Fibroblast of gingiva (primary cell): Measurements from ENCODE around the gene ANXA7.

Source experiments
- DNase-seq: peaks from one replicate; pipeline ENCODE4 v3.0.0-alpha.2; 2011; ENCODE audit warnings: low read depth

Gene ANXA7

DNA sequence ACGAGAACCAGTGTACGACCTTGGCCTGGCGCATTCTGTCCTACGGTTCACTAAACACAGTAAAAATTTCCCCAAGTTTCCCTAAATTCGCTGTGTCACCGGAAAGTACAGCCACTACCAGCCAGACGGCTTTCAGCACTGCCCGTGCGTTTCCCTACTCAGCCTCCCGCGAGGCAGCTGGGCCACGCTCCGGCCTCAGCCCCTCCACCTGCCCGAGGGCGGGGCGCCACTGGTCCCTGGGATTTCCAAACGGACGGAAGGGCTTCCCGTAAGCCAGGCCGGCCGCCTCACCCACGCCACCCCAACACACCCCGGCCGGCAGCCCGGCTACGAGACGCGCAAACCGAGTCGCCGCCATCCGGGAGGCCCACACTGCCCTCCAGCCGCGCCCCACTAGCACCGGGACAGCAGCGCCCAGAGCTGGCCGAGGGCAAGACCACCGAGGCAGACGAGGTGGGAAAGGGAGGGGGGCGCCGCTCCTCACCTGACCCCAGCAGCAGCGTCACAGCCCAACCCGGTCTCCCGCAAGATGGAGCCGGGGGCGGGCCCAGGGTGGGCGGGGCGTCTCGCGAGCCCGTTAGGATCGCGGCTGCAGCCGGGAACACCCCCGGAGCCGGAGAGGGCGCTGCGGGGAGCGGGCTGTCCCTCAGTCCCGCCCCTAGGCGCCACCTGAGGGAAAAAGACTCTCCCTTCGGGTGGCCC lies at the start of gene ANXA7:
Gene ANXA7, minus strand, starts transcription at position 531 of the 702 bp plus-strand sequence. CDS start 13,202 bp downstream, outside the sequence.
- peak; percentile 80 for DNase-seq

DNA sequence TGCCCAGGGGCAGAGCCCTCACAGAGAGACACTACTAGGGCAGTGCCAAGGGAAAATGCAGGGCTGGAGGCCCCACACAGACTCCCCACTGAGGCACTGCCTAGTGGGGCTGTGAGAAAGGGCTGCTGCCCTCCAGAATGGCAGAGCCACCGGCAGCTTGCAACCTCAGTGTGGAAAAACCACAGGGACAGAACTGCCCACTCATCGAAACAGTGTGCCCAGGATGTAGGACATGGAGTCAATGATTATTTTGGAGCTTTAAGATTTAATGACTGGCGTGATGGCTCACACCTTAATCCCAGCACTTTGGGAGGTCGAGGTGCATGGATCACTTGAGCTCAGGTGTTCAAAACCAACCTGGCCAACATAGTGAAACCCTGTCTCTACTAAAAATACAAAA lies 47.0 kb upstream of the ANXA7 start:
- DNase-seq: no peak

DNA sequence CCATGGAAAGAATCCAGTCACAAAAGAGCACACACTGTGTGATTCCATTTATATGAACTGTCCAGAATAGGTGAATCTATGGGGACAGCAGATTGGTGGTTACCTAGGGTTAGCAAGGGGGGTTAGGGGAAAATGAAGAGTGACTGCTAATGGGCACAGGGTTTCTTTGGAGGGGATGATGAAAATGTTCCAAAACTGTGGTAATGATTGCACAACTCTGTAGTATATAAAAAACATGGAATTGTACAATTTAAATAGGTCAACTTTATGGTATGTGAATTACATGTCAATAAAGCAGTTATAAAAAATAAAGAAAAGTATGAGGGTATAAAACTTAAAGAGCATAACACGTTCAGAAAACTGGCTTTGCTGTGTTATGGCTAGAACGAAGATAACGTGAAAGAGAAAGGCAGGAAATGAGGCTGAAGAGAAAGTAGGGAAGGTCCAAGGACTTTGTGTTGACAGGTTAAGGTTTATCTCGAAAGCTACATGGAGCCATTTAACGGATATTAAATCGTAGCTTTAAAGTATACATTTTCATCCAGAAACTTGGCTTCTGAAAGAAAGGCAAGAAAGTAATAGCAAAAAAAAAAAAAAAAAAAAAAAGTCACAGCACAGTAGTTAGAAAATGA lies 45.9 kb upstream of the ANXA7 start:
- peak; percentile 6 for DNase-seq

DNA sequence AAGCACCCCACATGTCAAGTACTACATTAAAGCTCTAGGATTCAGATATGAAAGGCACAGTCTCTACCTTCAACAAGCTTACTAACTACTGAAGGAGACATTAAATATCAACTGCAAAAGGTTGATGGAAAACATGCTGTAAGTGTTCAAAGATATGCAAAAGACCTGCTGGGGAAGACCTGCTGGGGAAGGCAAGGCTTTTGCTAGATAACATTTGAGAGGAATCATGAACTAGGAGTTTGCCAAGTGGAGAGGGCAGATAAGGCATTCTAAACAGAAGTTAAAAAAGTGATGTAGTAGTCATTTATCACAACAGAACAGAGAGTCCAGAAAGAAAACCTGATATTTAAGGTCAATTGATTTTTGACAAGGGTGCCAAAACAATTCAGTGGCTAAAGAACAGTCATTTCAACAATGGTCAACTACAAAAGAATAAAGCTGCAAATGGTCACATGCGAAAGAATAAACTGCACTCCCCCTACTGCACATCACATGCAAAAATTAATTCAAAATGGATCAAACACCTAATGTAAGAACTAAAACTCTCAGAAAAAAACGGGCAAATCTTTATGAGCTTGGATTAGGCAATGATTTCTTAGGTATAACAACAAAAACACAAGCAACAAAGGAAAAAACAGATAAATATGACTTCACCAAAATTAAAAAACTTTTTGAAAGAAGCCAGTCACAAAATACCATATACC lies 42.5 kb upstream of the ANXA7 start:
- DNase-seq: no peak

DNA sequence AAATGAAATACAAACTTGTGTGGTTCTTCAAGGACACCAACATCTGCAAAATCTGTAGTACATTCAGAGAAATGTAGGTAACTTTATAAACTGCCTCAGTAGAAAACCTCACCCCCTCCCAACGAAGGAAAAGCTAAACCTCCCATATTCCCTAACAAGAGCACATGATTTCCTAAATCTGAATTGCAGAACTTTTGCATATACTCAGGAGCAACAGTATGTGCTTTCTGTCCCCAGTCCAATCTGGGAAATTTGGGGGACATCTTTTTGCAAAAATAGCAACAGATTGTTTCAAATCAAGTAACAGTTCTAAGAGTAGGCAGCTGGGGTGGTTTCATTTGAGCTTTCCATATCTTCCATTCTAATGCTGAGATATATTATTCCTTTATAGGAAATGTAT lies 35.3 kb upstream of the ANXA7 start:
- no peak for DNase-seq

DNA sequence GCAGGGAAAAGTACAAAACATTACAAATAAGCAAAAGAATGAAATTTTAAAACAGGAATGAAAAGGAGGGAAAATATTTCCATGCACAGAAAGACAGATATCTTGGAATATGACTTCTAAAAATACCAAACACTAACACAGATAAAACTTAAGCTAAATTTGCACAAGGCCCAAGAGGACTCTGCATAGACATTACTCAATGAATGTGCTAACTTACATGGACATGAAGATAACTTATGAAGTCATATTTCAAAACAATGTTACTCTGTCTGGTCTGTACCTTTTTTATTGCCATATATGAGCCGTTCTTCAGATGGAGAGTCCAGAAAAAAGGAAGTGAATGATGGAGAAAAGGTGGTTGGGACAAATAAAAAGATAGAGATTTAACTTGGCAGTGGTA lies 34.5 kb upstream of the ANXA7 start:
- DNase-seq: no peak

DNA sequence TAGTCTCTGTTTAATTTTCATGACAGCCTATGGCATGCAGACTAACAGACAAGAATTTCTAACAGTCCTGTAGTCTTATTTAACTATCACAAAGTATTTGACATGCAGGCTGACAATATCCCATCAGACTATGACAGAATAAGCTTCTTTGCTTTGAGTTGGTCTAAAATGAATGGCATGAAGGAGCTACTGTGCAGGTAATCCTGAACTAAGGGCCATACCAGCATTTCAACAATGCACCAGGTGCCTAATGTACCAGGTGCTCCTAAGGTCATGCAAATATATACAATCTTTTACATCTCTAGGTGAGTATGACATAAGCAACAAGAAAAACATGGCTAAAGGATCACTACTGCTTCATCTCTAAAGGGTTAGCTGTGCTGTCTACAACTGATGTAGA lies 33.1 kb upstream of the ANXA7 start:
- DNase-seq: no peak

DNA sequence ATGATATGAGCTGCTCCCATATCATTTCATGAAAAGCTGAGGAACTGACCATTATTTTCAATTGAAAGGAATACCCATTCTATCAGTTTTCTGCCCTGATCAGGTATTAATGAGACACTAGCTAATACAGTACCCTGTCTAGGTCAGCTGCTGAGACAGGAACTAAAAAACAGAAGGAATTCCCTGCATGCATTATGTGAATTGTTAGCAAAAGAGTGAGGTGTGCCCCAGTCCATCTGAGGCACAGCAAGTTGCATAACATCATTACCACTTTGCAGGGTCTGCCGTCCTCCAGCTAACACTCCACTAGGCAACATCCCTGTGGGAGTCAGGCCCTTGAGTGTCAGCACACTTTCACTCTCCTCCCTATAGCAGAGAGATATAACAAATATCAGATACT lies 30.6 kb upstream of the ANXA7 start:
- DNase-seq: no peak

DNA sequence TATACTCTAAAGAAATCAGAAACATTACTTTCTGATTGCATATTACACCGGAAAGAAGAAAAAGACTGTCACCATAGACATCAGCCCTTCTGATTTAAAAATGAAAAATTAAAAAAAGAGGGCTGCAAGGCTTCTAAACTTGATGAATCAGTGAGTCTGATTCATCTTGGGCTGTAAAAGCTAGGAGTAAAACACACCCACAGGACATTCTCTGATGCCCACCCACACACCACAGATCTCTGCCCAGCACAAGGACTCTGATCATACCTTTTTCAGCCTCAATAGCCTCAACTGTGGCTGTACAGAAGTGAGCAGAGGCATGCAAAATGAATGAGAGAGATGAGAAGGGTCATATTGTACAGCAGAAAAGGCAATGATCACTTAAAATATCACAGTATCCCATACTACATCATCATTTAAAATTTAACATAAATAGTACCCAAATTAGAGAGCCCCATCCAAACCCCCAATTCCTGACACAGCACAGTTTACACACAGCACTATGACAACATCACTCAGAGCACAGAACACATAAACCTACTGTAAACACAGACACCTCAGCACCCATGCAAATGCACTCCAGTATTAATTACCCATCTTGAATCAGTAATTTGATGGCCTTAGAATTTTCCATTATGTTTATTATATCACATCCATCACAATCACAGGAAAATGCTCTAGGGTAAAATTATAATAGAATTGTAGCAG lies 25.9 kb upstream of the ANXA7 start:
- DNase-seq: no peak

DNA sequence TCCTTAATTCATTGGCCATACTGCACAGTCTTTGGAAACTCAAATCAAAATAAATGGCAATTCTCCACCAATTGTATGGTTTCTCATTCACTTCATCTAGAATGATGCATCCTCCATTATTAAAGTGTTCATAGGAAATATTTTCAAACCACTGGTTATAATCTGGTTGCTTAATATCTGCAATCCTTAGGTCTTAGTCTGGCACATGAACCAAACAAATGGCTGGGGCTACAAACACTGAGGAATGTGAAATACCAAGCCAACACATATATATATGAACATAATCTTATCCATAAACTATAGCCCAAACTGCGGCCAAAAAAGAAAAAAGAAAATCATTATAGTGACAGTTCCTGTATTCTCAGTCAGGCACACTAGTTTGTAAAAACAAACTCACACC lies 25.2 kb upstream of the ANXA7 start:
- DNase-seq: peak; percentile 22

DNA sequence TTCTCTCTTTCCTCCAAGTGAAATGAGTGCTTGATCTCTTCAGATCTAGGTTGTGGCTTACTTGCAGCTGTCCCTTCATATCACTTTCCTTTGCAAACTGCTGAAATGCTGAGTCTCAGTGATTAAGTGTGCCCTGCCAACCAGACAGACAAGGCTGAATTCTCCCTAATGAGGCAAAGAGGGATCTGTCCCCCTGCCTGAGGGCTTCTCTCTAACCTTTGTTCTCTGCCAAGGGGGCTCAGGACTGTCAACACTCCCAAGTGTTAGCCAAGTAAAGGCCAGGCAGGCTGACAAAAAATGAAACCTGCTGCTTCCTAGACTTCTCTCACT lies 19.6 kb upstream of the ANXA7 start, which contains the start of gene MSS51:
Gene MSS51, minus strand, starts transcription at position 24 of the 330 bp plus-strand sequence. CDS start 5,277 bp downstream, outside the sequence.
- DNase-seq: no peak

DNA sequence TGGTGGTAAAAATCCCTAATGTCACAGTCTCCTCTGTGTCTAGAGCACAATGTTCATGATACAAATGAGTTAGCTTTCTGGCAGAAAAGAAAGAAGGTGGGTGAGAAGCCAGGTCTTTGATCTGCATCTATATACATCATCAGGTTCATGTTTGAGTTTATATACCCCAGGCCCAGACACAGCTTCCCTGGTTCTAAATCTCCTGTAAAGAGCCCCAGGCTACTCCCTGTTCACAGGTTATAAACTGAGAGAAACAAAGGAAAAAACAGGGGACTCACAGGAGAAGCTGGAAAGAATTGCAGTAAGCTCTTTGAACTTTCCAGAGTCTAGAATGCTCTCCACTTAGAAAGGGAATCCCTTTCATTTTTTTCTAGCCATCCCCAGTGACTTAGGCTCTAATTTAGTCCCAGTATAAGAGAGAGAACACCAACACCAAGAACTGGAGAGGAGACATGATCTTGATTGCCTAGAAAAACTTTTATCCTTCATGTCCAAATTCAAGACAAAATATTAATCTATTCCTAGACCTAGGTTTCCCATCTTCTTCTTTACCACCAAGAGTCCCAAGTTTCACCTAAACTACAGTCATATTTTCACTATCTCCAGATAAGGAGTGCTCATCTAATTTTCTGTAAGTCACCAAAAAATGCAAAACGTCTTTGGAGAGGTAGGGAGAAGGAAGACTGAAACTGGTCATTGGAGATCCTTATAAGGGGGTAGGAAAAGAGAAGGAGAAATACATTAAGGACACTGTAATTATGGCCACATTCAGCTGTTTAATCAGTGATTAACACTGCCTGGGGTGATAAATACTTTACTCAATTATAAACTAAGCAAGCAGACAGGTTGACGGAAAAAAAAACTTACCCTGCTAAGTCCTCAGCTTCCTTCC lies 19.0 kb upstream of the ANXA7 start:
- DNase-seq: no peak

DNA sequence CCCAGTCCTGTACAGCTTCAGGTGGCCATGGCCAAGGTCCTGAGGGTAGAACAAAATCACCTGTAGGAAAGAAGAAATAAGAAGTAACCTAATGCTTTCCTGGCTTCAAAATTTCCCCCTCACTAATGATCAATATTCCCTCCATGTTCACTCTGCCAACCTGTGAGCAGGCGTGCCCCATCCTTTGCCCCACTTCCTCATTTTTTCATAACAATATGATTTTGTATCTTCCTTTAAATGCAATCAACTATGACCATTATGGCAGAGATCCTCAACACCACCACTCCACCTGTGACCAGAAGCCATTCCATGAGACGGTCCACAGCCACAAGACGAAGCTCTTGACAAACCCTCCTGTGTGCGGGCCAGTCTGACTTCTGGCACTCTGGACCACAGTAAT lies 12.5 kb upstream of the ANXA7 start:
- DNase-seq: no peak

DNA sequence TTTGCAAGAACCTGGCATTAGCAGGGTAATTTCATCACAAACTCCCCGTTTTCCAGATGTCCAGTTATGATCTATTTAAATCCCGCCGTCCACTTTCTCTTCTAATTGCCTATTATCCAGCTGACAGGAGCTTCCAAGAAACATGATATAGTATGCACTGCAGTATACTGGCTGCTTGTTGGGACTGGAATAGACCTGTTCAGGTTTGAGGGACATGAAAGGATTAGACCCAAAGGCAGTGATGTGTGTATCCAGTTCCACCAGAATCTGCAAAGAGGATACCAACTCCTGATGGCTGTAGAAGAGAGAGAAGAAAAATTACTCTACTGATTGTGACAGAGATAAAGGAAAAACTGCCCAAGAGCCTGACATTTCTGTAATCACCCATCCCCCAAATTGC lies 10.6 kb upstream of the ANXA7 start:
- DNase-seq: no peak

DNA sequence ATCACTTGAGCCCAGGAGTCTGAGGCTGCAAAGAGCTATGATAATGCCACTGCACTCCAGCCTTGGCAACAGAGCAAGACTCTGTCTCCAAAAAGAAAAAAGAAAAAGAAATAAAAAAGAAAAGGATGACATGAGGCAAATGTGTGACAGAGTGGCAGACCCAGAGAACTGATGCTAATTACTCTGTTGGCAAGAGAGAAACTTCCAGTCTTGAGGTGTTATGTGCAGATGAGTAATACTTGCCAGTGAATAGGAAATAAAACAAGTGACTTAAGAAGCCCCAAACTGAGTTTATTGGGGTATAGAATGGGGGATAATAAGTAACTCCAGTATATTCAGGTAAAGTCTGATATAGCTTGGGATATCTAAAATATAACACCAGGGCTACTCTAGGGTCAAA lies 9.5 kb upstream of the ANXA7 start:
- DNase-seq: no peak

DNA sequence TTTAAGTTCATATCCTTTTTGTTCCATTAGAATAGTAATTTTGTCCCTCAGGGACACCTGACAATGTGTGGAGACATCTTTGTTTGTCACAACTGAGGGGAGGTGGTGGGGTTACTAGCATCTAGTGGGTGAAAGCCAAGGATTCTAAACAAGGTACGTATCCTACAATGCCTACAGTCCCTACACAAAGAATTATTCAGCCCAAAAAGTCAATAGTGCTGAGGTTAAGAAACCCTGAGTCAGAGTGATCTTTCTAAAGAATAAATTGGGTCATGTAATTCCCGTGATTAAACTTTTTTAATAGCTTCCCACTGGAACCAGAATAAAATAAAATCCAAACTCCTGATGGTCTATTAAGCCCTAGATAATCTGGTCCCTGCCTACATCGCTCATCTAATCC lies 2.7 kb upstream of the ANXA7 start:
- DNase-seq: no peak

DNA sequence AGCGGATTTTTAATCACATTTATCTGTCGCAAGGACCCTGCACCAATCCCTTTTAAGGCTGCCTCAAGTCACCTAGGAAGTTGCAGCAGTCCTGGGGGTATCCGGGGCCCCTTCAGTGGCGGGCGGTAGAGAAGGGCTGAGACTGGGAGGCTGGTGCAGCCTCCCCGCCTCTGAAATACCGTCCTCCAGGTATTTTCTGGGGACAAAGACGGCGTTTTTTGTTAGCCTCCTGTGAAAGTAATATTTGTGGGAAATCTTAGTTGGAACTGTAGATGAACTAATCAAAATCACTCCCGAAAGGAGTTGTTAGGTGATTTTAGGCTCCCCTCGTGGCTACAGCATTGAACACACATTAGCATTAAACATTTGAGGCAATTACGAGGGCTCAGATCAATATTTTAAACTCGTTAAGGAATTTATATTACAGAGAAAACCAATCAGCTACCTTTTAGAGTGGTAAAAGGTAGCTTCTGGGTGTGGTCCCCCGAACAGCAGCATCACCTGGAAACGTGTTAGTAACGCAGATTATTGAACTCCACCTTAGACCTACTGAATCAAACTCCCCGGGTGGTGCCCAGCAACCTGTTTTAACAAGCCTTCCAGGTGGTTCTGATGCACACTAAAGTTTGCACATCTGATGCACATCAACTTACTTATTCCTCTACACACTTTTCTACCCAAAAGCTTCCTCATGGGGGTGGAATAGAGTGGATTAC lies 530 bp upstream of the ANXA7 start:
- no peak for DNase-seq

DNA sequence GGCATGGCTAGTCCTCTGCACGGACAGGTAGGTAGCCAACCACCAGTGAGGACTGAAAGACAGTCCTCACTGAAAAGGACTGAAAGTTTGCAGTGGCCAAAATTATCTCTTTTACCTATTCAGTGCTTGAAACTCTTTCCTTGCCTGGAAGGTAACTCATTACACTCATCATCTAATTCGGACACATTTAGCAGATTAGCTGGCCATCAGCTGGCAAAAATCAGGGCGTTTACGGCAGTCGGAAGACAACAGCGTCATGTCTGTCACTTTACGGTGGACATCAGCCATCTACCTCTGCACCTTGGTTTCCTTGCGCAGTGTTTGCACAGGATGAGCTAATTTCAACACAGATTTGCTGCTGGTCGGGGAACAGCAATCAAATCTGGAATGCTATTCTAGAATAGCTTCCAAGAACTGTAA lies 740 bp downstream of the ANXA7 start:
- peak; percentile 67 for DNase-seq

DNA sequence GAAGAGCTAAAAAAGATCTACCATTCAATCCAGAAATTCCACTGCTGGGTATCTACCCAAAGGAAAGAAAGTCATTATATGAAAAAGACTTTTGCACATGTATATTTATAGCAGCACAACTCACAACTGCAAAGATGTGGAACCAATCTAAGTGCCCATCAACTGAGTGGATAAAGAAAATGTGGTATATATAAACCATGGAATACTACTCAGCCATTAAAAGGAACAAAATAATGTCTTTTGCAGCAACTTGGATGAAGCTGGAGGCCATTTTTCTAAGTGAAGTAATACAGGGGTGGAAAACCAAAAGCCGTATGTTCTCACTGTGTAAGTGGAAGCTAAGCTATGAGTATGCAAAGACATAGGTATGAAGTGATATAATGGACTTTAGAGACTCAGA lies 3.0 kb downstream of the ANXA7 start:
- no peak for DNase-seq

DNA sequence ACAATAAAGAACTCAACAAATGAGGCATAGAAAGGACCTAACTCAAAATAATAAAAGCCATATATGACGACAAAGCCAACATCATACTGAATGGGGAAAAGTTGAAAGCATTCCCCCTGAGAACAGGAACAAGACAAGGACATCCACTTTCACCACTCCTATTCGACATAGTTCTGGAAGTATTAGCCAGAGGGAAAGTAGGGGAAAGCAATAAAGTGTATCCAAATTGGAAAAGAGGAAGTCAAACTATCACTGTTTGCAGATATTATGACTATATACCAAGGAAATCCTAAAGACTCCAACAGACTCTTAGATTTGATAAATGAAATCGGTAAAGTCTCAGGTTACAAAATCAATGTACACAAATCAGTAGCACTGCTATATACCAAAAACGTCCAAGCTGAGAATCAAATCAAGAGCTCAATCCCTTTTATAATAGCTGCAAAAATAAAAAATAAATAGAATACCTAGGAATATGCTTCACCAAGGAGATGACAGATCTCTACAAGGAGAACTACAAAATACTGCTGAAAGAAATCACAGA lies 4.8 kb downstream of the ANXA7 start:
- no peak for DNase-seq

DNA sequence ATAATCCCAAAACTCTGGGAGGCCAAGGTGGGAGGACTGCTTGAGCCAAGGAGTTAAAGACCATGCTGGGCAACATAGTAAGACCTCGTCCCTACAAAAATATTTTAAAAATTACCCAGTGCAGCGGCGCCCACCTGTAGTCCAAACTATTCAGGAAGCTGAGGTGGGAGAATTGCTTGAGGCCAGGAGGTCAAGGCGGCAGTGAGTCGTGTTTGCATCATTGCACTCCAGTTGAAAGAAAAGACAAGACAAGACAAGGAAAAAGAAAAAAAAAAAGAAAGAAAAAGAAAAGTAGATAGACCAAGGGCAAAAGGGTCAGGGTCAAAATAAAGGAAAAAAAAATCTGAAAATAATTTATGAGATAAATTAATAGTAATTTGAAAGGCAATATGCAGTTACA lies 5.8 kb downstream of the ANXA7 start:
- no peak for DNase-seq
